Right renal pelvis (tissue), 4 donors: Measurements from ENCODE around the gene DACH1. TPM values are rescaled to one million over a fixed set of nuclear protein-coding genes. Genes with fewer than 3 reads are reported as not detected.

ENCODE experiments used
- DNase-seq, 4 donors: peaks; one replicate each; pipeline ENCODE4 v3.0.0-alpha.2; 2013; ENCODE audit warnings: low read depth in 4 of 4, low spot score in 3 of 4, missing footprints in 1 of 4
- polyA plus RNA-seq, 4 donors: library from polyadenylated mRNA; unstranded; fragments of 120-200 nt; gene quantifications; one replicate each; pipeline ENCODE4 v1.2.1, GENCODE V29; 2013; ENCODE audit not compliant: insufficient read length in 4 of 4

DACH1 gene
- polyA plus RNA-seq, 4 donors, result 107 to 136 (median 124) TPM

DNA sequence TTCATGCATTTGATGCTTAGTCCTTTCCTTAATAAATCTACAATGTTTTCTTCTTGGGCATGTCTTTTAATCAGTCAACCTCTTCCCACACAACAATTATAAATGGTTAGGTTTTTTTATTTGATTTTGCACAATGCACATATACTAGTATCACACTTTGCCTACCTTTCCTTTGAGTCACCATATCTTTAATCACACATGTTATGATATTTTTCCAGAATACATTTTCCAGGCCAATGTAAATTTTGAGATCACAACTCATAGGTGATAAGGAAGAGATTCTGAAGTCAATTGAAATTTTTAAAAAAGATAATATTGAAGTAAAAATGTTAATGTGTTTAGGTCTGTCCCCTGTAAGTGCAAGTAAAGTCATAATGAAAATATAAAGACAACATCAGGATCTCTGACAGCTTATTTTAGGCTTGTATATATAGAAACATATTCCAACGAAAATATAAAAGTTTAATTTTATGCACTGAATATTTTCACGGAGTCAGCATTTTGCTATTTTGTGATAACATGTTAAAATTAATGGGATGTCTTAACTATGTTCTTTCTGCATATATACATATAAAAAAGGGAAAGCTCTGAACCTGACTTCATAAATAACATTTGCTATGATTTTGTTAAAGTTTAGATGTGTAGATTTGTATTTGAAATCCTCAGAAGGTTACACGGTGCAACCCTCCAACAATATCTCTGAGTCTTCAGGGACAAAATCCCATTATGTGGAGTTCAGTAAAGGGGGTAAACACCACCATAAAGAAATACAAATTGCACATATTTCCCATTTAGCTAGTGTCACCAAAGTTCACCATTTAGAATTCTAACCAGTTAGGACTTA lies 351.9 kb downstream of the DACH1 start:
- no peak for DNase-seq

DNA sequence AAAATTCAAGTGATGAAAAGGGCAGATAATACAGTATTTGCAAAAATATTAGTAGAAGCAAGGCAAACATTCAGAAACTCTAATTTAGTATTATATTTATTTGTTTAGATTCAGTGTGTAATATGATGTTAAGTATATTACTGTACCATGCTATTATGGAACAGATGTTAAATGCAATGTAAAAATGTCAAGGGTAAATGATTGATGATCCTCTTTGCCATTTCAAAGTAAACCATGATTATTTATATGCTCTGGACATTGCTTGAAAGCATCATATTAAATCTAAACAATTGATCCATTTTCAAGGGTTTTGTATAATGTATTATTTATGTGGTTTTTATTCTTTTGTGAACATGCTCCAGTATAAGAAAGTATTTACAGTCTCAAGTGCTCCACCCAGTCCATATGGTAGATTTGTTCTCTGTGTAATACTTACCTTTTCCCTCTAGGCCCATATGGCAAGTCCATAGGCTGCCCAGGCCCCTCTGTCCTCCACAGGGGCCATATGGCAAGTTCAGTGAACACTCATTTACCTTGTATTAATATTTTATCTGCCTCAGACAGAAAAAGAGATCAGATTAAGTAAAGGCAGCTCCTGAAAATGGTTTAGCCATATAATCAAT lies 353.5 kb downstream of the DACH1 start:
- no peak for DNase-seq

DNA sequence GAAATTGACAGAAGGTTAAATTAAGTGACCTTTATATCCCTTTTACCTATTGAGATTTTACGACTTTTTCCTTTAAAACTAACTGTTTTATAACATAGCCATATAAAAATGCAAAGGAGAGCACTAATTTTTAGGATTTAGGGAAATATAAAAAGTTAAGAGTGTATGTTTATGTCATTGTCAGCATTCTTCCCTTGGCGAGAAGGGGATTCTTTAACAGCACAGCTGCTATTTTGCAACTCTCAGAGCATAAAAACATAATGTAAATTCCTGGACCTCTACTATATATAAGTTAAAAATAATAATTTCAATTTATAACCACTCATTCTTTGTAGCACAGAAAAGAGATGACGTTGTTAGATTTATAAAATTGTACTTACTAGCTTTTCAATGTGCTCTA lies 363.2 kb downstream of the DACH1 start:
- no peak for DNase-seq

DNA sequence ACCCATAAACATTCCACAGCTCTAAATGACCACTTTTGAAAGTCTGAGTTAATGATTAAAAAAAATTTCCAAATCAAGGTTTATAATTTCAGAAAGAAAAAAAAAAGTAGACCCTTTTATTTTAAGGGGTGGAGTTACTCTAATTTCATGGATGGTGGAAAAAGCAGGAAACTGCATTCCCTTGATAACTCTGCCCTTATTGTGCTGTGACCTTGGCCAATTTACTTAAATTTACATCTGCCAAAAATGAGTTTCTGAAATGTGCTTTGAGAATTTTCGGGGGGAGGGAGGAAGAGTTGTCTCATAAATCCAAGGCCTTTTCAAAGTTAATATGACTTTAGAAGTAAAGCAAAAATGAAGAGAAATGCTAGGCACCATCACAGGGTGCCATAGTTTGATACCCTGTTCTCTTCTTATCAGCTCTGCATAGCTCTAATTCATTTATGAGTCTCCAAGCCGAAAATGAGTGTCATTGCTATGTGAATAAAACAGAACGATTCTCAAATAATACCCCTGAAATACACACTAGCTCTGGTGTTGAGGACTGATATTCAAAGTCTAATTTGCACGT lies 367.0 kb downstream of the DACH1 start:
- DNase-seq, result no peak

DNA sequence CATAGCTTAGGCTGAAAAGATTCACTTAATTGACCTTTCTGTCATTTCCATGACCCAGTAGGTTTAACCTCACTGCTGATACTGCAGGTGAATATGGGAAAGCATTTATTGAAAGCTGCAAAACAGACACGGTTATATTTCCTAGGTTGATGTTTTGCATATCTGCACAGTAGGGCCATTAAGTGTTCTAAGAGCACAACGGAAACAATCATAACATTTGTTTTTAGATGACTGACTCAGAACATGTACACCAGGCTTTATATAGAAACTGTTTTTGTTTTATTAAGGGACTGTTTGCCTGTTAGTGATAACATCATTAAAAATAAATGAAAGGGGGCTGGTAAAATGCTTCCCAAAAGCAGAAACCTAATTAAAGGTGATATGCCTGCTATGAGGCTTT lies 367.8 kb downstream of the DACH1 start:
- no peak for DNase-seq

DNA sequence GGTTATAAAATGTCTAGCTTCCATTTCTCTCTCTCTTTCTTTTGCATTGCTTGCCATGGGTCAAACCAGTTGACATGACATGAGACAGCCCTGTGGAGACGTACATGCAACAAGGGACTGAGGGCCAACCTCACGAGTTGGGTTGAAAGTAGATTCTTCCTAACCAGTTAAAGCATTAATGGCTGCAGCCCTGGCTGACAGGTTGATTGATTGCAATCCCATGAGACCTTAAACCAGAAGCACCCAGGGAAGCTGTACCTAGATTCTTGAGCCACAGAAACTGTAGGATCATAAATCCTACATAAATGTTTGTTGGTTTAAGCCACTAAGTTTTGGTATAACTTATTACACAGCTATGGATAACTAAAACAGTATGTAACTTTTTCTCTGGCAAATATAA lies 373.8 kb downstream of the DACH1 start:
- no peak for DNase-seq

DNA sequence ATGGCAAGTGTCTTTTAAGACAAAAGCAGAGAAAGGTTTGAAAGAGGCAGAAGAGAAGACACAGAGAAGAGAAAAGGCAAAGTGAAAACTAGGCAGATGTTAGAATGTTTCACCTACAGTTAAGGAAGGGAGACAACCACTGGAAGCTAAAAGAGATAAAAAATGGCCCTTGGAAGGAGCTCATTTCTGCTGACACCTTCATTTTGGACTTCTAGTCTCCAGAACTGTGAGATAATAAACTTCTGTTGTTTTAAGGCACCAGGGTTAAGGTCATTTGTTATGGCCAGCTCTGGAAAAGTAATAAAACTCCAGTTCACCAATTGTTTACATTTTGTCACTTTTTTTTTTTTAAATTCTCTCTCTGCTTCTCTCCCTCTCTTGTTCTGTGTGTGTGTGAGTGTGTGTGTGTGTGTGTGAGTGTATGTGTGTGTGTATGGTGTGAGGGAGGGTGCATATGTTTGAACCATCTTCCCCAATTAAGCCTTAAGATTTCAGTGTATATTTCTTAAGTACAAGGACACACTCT lies 374.6 kb downstream of the DACH1 start:
- DNase-seq, result no peak

DNA sequence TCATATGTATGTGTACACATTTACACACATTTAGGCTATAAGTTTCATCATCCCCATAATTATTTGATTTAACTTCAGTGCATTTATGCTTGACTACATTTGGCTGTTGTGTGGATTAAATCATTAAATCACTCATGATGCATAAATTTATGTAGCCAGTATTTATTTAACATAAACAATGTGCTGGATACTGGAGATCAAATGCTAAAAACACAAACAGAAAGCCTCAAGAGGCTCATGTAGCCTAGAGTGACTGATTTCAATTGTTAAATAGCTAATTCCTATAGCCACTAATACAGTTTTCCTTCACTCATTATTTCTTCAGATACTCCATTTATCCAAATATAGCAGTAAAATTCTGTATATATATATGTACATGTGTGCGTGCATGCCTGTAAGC lies 376.0 kb downstream of the DACH1 start:
- DNase-seq, result no peak

DNA sequence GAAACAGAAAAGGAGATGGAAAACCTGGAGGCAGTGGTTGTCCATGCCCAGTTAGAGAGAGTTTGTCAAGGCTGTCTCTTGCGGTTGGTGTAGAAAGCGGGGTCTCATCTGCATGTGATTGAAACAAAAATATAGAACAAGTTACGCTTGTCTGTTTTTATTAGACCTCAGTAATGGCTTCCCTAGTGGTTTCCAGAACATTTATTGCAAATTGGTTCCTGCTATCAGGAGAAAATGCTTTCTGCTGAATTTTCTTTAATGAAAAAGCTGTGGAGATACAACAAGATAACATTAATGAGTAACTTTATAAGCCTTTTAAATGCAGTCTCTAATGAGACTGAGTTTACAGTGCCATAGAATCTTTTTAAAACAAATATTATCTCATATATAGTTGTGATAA lies 378.0 kb downstream of the DACH1 start:
- no peak for DNase-seq

DNA sequence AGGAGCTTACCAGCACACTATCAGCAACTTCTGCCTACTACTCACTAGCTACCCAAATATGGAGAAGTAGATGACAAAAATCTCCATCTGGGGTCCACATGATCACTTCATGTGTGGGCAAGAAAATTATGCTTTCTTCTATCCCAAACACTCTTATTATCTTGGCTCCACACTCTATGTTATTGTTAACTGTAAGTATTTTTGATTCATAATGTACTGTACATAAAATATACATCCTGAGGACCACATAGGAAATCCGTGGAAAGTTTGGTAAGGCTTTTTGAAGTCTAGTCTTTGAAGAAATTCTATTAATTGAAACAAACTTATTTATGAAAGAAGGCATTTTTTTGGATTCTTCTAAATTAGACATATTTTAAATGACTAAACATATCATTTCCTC lies 378.8 kb downstream of the DACH1 start:
- no peak for DNase-seq

DNA sequence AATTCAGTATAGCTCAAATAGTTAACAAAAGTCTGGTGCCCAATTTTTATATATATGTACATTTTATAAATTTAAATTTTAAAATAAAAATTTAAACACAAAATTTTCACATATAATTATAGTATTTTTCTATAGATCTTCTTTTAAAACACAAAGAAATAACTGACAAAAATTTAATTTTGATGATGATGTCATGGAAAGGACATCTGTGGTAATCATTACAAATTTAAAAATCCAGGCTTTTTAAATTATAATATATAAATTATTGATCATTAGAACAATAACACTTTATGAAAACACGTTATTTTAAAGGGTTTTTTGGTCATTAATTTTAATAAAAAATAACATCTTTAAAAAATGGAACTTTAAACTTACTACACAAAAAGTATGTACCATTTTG lies 381.1 kb downstream of the DACH1 start:
- DNase-seq, result no peak

DNA sequence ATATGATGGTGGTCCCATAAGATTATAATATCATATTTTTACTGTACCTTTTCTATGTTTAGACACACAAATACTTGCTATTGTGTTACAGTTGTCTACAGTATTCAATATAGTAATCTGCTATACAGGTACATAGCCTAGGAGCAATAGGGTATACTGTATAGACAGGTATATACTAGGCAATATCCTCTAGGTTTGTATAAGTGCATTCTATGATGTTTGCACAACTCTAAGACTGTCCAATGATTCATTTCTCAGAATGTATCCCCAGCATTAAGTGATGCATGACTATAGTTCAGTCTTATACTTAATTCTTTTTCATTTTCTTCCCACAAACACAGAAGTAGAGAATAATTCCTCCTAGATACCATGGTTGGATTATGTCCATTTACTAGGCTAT lies 383.3 kb downstream of the DACH1 start:
- no peak for DNase-seq

DNA sequence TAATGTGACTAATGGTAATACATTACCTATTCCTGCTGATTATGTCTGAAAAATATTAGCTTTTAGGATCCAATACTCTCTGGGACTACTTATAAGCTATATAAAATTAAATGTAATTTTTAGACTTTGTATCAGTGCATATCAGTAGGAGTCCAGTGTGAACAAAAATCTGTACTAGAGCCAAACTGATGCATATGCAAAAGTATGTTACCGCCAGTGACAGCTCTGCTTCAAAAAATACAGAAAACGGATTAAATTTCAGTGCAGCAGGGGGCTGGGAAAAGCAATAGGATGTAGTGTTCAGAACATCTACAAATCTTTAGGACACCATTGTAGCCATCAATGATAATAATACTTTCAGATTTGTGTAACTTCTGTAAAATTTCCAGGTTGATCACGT lies 385.5 kb downstream of the DACH1 start:
- no peak for DNase-seq

DNA sequence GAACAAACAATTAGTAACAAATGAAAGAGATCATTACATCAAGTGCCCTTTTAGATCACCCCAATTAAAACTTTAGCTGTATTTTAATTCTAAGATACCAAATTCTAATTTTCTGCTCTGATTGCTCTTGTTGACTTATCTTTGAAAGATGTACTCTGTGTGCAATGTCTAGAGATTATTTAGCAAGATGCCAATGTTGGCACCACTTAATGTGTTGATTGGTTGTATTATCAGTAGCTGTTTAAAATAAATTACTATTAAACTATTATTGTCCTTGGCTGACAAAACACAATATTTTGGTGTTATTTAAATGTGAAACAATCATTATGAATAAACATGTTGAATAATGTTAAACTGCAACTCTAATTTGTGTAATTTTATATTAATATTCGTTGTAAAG lies 386.0 kb downstream of the DACH1 start:
- DNase-seq, result no peak

DNA sequence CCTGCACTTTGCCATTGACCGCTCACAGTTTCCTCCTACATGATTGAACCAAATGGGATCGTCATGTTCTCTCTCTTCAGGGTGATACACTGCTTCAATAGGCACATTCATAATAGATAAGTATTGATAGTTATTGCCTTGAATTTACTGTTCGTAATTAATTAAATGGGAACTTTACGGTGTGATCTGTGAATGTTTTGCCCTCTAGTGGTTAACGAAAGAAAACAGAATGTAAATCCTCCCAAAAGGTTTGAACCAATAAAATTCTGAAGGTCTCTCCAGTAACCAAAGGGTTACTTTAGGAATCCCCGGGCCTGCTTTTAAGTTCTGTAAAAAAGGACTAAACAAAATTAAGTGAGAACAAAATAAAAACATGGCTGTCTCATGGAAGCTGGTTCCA lies 389.3 kb downstream of the DACH1 start:
- DNase-seq, result no peak

DNA sequence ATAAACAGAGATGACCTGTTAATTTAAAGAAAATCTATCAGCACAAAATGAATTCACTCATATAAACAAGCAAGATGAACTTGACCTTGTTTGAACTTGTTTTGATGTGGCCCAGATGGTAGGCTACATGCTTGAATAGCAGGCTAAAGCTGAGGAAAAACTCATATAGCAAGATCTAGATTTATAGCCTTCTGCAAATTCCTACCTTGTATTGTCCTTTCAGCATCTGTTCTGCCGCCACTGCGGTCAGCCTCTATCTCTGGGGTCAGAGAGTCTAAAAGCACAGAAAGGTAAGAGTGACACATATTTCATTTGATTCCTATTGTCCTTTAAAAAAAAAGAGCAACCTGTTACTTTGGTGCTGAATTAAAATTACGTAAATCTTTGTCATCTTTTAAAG lies 392.1 kb downstream of the DACH1 start:
- peak in 2 of 4 donors; percentile 3 to 20 for DNase-seq

DNA sequence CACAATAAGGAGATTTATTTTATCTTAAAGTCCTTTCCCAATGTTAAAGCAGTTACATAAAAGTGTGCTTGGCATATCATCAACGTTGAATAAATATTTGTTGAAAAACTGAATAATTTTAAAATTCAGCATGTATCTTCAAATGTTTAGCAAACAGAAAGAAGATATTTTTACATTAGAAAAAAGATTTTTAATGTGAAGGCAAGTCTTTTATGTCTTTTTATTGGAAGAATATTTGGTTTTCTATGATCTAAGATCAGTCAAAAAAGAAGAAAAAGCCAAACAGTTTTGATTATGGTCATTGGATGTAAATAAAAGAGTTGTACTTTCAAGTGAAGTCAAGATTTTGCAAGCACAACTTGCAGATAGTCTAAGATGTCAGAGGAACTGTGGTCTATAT lies 397.4 kb downstream of the DACH1 start:
- DNase-seq, result no peak

DNA sequence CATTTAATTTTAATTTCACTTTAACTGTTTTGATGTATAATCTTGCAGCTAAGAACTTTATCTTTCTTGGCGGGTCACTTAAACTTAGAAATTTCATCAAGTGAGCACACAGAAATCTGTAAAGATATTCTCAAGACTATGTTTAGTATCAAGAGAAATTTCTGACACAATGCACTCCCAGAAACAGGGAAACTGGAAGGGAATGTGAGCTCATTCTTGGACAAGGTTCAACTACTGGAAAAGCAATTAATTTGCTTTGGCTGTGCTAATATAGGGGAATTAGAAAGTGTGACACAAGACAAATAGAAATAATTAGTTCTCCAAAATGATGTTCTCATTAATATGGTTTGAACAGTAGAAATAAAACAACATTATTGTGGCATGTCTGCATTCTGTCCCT lies 402.3 kb downstream of the DACH1 start:
- DNase-seq, result no peak

DNA sequence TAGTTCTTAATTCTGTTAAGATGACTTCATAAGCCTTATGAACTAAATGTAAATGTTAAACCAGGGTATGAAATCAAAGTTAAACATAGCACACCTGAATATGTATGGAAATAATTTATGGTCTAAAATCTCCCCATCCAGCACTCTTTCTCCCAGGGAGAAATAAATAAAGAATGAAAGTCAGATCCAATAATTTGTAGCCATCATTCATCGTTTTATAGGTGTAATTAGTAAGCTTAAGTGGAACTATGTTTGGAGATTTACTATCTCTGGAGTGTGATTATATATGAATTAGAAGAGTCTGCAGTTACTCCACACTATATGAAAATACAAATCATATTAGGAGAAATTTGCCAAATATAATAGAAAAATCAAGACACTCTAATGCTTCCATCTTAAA lies 405.1 kb downstream of the DACH1 start:
- no peak for DNase-seq

DNA sequence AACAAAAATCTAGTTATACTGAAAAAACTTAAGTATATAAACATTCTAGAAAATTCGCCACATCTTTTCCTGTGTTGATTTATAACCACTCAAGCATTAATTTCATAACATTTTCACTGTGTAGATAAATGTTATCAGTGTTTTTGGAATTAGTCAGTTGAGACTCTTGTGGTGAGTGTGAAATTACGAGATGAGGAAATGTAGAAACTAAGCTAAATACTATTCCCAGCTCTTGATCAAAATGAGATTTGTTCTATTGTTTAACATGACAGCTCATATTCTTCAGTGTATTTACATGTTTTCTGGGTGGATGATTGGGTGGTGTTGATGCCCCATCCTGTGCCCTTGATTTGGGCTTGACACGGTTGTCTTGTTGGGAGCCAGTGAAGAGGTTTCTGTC lies 406.8 kb downstream of the DACH1 start:
- DNase-seq, result no peak

DNA sequence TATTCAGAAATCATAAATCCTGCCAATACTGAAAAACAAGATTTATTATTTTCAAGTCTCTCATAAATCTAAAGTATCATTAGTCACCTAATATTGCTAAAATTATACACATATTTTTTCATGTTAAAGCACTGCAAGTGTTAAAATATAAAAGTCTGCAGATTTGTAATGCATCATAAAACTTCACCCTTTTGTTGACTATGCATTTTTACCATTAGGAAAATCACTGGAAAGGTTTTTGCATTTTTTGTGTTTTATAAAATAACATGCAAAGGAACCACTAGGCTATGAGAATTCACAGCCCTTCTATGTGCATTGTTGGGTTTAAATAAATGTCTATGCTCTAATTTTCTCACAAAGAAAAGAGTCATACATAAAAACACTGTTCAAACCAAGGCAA lies 407.3 kb downstream of the DACH1 start:
- DNase-seq, result no peak

DNA sequence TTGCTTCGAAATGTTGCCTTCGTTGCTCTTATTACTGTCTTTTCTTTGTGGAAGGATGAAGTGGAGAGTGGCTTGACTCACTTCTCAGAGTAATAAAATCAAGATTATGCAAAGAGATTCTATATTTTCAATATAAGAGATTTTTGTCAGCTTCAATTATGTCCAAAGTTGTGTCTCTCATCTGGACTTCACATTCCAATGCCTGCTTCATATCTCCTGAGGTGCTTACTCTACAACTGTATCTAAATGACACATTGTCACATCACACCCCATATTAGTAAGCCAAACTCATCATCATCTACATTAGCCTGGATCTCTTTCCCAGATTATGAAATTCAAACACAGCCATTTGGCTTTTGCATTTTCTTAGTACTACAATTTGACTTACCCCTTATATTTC lies 409.4 kb downstream of the DACH1 start:
- no peak for DNase-seq
